Effector CD8-positive, alpha-beta T cell (primary cell): Measurements from ENCODE around the gene POLR1A.

ENCODE experiments used
- DNase-seq: peaks from one replicate; lab custom pipeline; 2025; lab: John Stamatoyannopoulos, UW

Gene POLR1A

GRCh38 chr2:85978883-85979780 lies 126.6 kb downstream of the POLR1A start:
- DNase-seq: no peak

- no peak for DNase-seq
These were observed 129.4 kb downstream of the POLR1A start for GRCh38 chr2:85976106-85976920.

- DNase-seq: no peak
These were observed 130.1 kb downstream of the POLR1A start for GRCh38 chr2:85975581-85975980.

- DNase-seq: no peak
These were observed 131.3 kb downstream of the POLR1A start for GRCh38 chr2:85974390-85974789.

GRCh38 chr2:85972355-85972754 lies 133.3 kb downstream of the POLR1A start:
- no peak for DNase-seq

- no peak for DNase-seq
These were observed 134.3 kb downstream of the POLR1A start for GRCh38 chr2:85971366-85971765.
